Ishikawa (cell line): ENCODE data around the gene GSTM2.

ENCODE experiments used
- CEBPB ChIP-seq: IDR thresholded peaks from 2 replicates; pipeline ENCODE4 v1.6.1; 2012
- CREB1 ChIP-seq: IDR thresholded peaks from 2 replicates; pipeline ENCODE4 v1.6.1; 2012; ENCODE audit warnings: low read depth
- EGR1 ChIP-seq: IDR thresholded peaks from 2 replicates; pipeline ENCODE4 v1.6.1; 2012
- EP300 ChIP-seq: IDR thresholded peaks from 2 replicates; pipeline ENCODE4 v1.6.1; 2012; ENCODE audit warnings: borderline replicate concordance
- FOXM1 ChIP-seq: IDR thresholded peaks from 2 replicates; pipeline ENCODE4 v1.6.1; 2012; ENCODE audit warnings: low read depth, borderline replicate concordance
- NFIC ChIP-seq: IDR thresholded peaks from 2 replicates; pipeline ENCODE4 v1.6.1; 2012
- RAD21 ChIP-seq: IDR thresholded peaks from 2 replicates; pipeline ENCODE4 v1.6.1; 2012; ENCODE audit warnings: low read depth
- TAF1 ChIP-seq: IDR thresholded peaks from 2 replicates; pipeline ENCODE4 v1.6.1; 2012; ENCODE audit warnings: low read depth, mild to moderate bottlenecking
- TCF12 ChIP-seq: IDR thresholded peaks from 2 replicates; pipeline ENCODE4 v1.6.1; 2012; ENCODE audit warnings: low read depth
- TEAD4 ChIP-seq: IDR thresholded peaks from 2 replicates; pipeline ENCODE4 v1.6.1; 2012
- YY1 ChIP-seq: IDR thresholded peaks from 2 replicates; pipeline ENCODE4 v1.6.1; 2012; ENCODE audit warnings: low read depth
- ZBTB7A ChIP-seq: IDR thresholded peaks from 2 replicates; pipeline ENCODE4 v1.6.1; 2012; ENCODE audit warnings: low read depth
- TF ChIP-seq, protein P1 (sequence below): IDR thresholded peaks from 2 replicates; pipeline ENCODE4 v1.6.1; 2012
- TF ChIP-seq, protein P2 (sequence below): IDR thresholded peaks from 2 replicates; pipeline ENCODE4 v1.6.1; 2012
- TF ChIP-seq, protein P3 (sequence below): IDR thresholded peaks from 2 replicates; pipeline ENCODE4 v1.6.1; 2012; ENCODE audit warnings: low read depth, mild to moderate bottlenecking

The GSTM2 gene

DNA sequence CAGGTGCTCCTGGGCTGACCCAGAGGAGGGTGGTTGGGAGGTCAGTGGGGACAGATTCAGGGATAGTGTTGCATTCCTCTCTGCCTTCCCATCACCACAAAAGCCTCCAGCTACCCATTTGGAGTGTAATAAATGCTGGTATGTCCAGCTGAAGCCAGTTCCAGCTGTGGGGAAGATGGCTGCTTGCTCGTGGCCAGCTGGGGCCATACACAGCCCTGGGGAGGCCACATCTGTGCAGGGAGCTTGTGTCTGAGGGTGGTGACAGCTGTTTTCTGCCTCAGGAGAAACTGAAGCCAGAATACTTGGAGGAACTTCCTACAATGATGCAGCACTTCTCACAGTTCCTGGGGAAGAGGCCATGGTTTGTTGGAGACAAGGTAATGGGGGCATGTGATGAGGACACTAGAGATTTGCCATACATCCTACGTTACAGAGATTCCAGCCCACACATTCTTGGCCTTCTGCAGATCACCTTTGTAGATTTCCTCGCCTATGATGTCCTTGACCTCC, 9.3 kb upstream of the GSTM2 start:
- TF ChIP-seq, protein P1, sequence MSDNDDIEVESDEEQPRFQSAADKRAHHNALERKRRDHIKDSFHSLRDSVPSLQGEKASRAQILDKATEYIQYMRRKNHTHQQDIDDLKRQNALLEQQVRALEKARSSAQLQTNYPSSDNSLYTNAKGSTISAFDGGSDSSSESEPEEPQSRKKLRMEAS: no peak
- no peak for TF ChIP-seq CREB1
- no peak for TF ChIP-seq NFIC
- no peak for TF ChIP-seq TAF1
- TF ChIP-seq YY1: no peak
- no peak for TF ChIP-seq RAD21
- no peak for TF ChIP-seq ZBTB7A
- TF ChIP-seq, protein P2, sequence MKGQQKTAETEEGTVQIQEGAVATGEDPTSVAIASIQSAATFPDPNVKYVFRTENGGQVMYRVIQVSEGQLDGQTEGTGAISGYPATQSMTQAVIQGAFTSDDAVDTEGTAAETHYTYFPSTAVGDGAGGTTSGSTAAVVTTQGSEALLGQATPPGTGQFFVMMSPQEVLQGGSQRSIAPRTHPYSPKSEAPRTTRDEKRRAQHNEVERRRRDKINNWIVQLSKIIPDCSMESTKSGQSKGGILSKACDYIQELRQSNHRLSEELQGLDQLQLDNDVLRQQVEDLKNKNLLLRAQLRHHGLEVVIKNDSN: no peak
- TF ChIP-seq TEAD4: no peak
- TF ChIP-seq, protein P3, sequence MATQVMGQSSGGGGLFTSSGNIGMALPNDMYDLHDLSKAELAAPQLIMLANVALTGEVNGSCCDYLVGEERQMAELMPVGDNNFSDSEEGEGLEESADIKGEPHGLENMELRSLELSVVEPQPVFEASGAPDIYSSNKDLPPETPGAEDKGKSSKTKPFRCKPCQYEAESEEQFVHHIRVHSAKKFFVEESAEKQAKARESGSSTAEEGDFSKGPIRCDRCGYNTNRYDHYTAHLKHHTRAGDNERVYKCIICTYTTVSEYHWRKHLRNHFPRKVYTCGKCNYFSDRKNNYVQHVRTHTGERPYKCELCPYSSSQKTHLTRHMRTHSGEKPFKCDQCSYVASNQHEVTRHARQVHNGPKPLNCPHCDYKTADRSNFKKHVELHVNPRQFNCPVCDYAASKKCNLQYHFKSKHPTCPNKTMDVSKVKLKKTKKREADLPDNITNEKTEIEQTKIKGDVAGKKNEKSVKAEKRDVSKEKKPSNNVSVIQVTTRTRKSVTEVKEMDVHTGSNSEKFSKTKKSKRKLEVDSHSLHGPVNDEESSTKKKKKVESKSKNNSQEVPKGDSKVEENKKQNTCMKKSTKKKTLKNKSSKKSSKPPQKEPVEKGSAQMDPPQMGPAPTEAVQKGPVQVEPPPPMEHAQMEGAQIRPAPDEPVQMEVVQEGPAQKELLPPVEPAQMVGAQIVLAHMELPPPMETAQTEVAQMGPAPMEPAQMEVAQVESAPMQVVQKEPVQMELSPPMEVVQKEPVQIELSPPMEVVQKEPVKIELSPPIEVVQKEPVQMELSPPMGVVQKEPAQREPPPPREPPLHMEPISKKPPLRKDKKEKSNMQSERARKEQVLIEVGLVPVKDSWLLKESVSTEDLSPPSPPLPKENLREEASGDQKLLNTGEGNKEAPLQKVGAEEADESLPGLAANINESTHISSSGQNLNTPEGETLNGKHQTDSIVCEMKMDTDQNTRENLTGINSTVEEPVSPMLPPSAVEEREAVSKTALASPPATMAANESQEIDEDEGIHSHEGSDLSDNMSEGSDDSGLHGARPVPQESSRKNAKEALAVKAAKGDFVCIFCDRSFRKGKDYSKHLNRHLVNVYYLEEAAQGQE: no peak
- no peak for TF ChIP-seq CEBPB

DNA sequence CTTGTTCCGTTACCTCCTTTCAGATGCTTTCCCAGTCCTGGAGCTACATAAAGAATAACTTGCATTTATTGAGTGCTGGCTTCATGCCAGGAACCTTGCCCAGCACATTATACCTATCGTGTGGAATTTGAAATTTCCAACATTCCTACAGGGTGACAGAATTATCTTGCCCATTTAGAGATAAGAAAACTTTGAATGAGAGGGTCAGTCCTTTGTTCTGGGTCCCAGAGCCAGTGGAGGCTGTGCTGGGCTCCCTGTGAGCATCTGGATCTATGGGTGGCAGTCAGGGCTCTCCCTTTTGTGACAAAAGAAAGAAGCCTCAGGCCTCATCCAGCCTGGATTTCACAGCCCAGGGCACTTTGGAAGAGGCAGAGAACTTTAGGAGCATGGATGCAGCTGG, 8.7 kb upstream of the GSTM2 start:
- no peak for TF ChIP-seq TAF1
- TF ChIP-seq RAD21: no peak
- TF ChIP-seq, protein P2: no peak
- peak; percentile 61; the same call in 1 of the 2 replicates for TF ChIP-seq NFIC
- TF ChIP-seq YY1: no peak
- no peak for TF ChIP-seq ZBTB7A
- TF ChIP-seq, protein P3: no peak
- TF ChIP-seq EP300: no peak
- TF ChIP-seq EGR1: no peak
- peak; percentile 45; the same call in 1 of the 2 replicates for TF ChIP-seq TEAD4
- TF ChIP-seq, protein P1: no peak

DNA sequence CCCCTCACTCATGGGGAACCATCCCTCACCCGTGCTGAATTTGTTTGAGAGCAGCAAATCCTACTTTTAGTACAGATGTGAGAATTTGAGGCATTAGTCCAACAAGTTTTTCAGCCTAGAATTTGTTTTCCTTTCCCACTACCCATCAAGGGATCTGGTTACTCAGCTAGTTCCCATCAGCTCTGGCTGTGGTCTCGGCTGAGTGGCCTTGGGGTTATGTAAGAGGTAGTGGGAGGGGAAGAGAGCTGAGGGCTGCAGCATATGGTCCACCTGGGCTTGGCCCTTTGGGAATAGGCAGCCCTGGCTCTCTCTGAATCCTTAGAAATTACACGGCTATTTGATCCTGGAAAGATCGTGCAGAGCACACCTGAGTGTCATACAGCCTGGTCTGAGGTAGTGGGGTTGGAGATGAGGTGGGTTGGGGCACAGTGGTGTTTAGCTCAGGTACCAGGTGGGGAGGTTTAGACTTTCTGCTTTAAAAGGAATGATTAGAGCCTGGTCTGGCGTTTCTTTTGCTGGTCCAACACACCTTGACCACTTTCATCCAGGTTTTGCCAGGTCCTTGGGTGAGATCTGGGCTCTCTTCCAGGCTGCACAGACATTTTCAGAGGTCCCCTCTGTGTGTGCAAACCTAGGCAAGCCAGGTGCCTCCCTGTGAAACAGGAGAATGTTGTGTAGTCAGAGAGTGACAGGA, 7.7 kb upstream of the GSTM2 start:
- TF ChIP-seq NFIC (0 out of 2 replicates have a peak, but pooled peaks have one; percentile 30), YY1 (no peak), CEBPB (peak; percentile 82)
- TF ChIP-seq, protein P3: no peak

DNA sequence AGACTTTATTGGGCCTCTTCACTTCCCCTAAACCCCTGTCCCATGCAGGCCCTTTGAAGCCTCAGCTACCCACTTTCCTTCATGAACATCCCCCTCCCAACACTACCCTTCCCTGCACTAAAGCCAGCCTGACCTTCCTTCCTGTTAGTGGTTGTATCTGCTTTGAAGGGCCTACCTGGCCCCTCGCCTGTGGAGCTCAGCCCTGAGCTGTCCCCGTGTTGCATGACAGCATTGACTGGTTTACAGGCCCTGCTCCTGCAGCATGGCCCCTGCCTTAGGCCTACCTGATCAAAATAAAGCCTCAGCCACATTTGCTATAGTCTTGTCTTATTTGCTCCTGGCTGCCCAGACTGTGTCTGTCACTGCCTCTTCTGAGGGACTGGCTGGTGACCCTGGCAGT, 6.5 kb upstream of the GSTM2 start:
- TF ChIP-seq, protein P1: no peak
- TF ChIP-seq, protein P2: no peak
- TF ChIP-seq RAD21: no peak

DNA sequence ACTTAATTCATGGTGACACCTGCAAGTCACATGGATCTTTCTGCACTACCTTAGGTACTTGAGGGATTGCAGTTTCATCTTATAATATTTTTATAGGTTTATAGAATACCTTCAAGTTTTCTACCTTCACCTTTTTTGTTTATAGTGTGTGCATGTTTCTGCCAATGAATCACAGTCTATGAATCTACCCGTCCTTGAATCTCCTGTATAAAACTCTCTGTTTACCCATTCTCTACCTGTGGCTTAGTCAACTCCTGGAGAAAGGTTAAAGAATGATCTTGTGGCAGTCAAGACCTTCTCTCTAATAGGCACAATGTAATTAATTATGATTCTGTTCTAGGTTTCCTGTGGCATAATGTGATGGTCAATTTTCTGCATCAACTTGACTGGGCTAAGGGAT, 3.2 kb upstream of the GSTM2 start:
- TF ChIP-seq FOXM1 (no peak), CEBPB (no peak), TCF12 (no peak), CREB1 (no peak), YY1 (no peak), NFIC (no peak), TAF1 (no peak), EP300 (no peak), ZBTB7A (no peak), RAD21 (no peak), TEAD4 (no peak)
- TF ChIP-seq, protein P3: no peak
